ENCODE measurements around the gene MPP2. TPM values are rescaled to one million over a fixed set of nuclear protein-coding genes. Genes with fewer than 3 reads are reported as not detected.

The MPP2 gene
- polyA plus RNA-seq, 1 of the 3 experiments (the other 2 are of a cell fraction), result 8.3 TPM

DNA sequence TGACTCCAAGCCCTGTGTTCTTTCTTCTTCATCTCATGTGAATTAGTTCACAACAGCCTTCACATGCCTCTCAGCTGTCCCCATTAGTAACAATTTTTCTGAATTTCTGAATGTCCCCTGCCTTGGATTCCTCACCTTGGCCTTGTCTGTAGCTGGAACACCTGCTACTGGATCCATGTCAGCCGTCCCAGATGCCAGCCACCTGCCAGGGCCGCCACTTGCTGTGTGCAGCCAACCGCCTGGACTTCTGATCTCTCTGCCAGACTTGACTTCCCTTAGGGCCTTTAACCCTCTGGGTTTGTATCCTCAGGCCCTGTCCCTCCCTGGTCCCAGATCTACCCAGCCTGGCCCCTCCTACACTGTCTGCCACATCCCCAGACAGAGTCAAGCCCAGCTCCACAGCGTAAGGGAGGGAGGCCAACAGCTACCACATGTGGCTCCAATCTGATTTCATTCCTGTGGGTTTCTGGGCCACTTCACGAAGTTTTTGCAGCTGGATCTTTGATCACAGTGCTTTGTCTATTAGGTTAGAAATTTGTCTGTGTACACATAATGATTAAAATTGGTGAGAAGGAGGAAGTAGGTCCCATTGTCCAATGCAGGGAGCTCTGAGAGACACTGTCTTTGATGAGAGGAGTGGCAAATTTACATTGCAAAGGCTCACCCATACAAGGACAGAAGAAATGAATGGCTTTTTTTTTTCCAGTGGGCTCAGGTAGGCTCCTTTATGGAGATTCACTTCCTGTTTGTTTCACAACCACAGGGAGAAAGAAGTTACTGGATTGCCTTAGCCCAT lies 15.3 kb downstream of the MPP2 start:
- no peaks in the 10 kb centered on the region for H3F3A ChIP-seq (replicated peaks; ENCODE audit: insufficient read depth)
- no peak overlapping the region for H3K9ac ChIP-seq
- H3K27ac ChIP-seq (ENCODE audit: low read depth in 2 of 2, low read length in 1 of 2), result no peak overlapping the region
- H3K9me2 ChIP-seq, result no peaks in the 10 kb centered on the region
- CTCF ChIA-PET, result interaction anchor here (1.0 to 23.5 kb wide), 5 partner anchors 10 to 52 kb away, joined by 3 to 344 read pairs (median 6); no protein-coding TSS in a partner anchor
- WGBS (ENCODE audit: low lambda C conversion rate), result 88% methylated on average over 5 of the region's 5 CpGs
- H3K36me3 ChIP-seq (replicated peaks in 1 of 2; ENCODE audit: control insufficient read depth in 1 of 2, insufficient read depth in 2 of 2, low read length in 1 of 2), result no peaks in the 10 kb centered on the region
- no peak for TF ChIP-seq RCOR1 (IDR thresholded peaks at IDR 0.05; ENCODE audit: low read length)
- TF ChIP-seq YY1 (IDR thresholded peaks at IDR 0.05; ENCODE audit: low read depth), result no peak
- TF ChIP-seq RFX5 (IDR thresholded peaks at IDR 0.05; ENCODE audit: low read length), result no peak
- no peak for TF ChIP-seq TEAD4 (IDR thresholded peaks at IDR 0.05; ENCODE audit: borderline replicate concordance, insufficient read depth)
- TF ChIP-seq, protein P1, sequence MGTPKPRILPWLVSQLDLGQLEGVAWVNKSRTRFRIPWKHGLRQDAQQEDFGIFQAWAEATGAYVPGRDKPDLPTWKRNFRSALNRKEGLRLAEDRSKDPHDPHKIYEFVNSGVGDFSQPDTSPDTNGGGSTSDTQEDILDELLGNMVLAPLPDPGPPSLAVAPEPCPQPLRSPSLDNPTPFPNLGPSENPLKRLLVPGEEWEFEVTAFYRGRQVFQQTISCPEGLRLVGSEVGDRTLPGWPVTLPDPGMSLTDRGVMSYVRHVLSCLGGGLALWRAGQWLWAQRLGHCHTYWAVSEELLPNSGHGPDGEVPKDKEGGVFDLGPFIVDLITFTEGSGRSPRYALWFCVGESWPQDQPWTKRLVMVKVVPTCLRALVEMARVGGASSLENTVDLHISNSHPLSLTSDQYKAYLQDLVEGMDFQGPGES (IDR thresholded peaks at IDR 0.05; ENCODE audit: low read depth, low read length), result no peak
- TF ChIP-seq GATA2 (CRISPR knock-in tag; IDR thresholded peaks at IDR 0.05), result no peak
- TF ChIP-seq SIN3A (IDR thresholded peaks at IDR 0.05; ENCODE audit: borderline replicate concordance, low read depth, low read length), result no peak
- DNase-seq, result no peak
- POLR2A ChIA-PET, result no interaction called here
- H4K20me1 ChIP-seq (ENCODE audit: insufficient read depth), result no peaks in the 10 kb centered on the region
- no peaks in the 10 kb centered on the region for H3K79me2 ChIP-seq (ENCODE audit: insufficient read depth)
- H3K9me3 ChIP-seq, result no peaks in the 10 kb centered on the region
- no peak overlapping the region for H2AFZ ChIP-seq (ENCODE audit: low read depth)
- no peak overlapping the region for H3K4me3 ChIP-seq (ENCODE audit: low read depth in 2 of 2, low read length in 1 of 2)
- H3K4me1 ChIP-seq (ENCODE audit: control insufficient read depth in 1 of 2, insufficient read depth in 2 of 2, low read depth in 1 of 2, low read length in 1 of 2), result peaks cover 0 to 9% of the 10 kb centered on the region in 2 experiments; a peak in 1 of 4 replicates
- H3K4me2 ChIP-seq, result no peak overlapping the region
- no peaks in the 10 kb centered on the region for H3K27me3 ChIP-seq (ENCODE audit: insufficient read depth)

DNA sequence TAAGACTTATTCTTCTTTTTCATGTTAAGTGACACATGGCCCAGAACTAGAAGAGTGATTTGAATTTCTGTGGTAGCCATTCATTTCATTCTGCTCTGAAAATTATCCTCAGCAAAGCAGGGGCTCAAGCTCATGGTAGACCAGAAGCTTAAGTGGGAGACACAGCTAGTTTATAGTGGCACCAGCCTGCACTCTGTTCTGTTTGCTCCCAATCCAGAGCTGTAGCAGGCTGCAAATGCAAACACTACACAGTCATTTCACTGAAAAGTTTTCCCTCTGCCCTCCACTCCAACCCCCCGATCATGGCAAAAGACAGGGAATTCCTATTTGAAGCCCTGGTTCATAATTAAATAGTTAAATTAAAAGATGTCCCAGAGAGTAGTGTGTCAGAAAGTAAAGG lies 17.1 kb downstream of the MPP2 start:
- CTCF ChIA-PET, result interaction anchor here (1.0 to 23.5 kb wide), 4 partner anchors 11 to 44 kb away, joined by 3 to 344 read pairs (median 3); partner anchors contain the start of gene CD300LG
- DNase-seq, result no peak
- Histone ChIP-seq H3K27me3 (ENCODE audit: insufficient read depth) (no peaks in the 10 kb centered on the region), H2AFZ (ENCODE audit: low read depth) (no peak overlapping the region), H3K4me1 (ENCODE audit: control insufficient read depth in 1 of 2, insufficient read depth in 2 of 2, low read depth in 1 of 2, low read length in 1 of 2) (peaks cover 0 to 9% of the 10 kb centered on the region in 2 experiments; a peak in 1 of 4 replicates), H3K4me3 (ENCODE audit: low read depth in 2 of 2, low read length in 1 of 2) (no peak overlapping the region), H3K79me2 (ENCODE audit: insufficient read depth) (no peaks in the 10 kb centered on the region), H3K9ac (no peak overlapping the region), H3K9me3 (no peaks in the 10 kb centered on the region), H3K36me3 (replicated peaks in 1 of 2; ENCODE audit: control insufficient read depth in 1 of 2, insufficient read depth in 2 of 2, low read length in 1 of 2) (no peaks in the 10 kb centered on the region), H3F3A (replicated peaks; ENCODE audit: insufficient read depth) (no peaks in the 10 kb centered on the region), H3K9me2 (no peaks in the 10 kb centered on the region), H3K4me2 (no peak overlapping the region), H4K20me1 (ENCODE audit: insufficient read depth) (no peaks in the 10 kb centered on the region), H3K27ac (ENCODE audit: low read depth in 2 of 2, low read length in 1 of 2) (no peak overlapping the region)
- POLR2A ChIA-PET, result no interaction called here
- WGBS (ENCODE audit: low lambda C conversion rate), result 100% methylated on average over 1 of the region's 1 CpG
- TF ChIP-seq CHD2 (IDR thresholded peaks at IDR 0.05; ENCODE audit: low read length, partially characterized antibody) (no peak), ELF1 (IDR thresholded peaks at IDR 0.05) (no peak), EZH2phosphoT487 (IDR thresholded peaks at IDR 0.05; ENCODE audit: borderline replicate concordance, low read depth) (no peak), RXRA (IDR thresholded peaks at IDR 0.05; ENCODE audit: borderline replicate concordance, low read depth) (no peak), RCOR1 (IDR thresholded peaks at IDR 0.05; ENCODE audit: low read length) (no peak), GATA2 (CRISPR knock-in tag; IDR thresholded peaks at IDR 0.05) (no peak), YY1 (IDR thresholded peaks at IDR 0.05; ENCODE audit: low read depth) (no peak), TAF1 (IDR thresholded peaks at IDR 0.05; ENCODE audit: borderline replicate concordance, low read depth, low read length) (no peak), MXI1 (IDR thresholded peaks at IDR 0.05; ENCODE audit: low read depth, low read length) (no peak)
- TF ChIP-seq, protein P2, sequence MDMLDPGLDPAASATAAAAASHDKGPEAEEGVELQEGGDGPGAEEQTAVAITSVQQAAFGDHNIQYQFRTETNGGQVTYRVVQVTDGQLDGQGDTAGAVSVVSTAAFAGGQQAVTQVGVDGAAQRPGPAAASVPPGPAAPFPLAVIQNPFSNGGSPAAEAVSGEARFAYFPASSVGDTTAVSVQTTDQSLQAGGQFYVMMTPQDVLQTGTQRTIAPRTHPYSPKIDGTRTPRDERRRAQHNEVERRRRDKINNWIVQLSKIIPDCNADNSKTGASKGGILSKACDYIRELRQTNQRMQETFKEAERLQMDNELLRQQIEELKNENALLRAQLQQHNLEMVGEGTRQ (IDR thresholded peaks at IDR 0.05; ENCODE audit: borderline replicate concordance, low read depth, low read length), result no peak
- TF ChIP-seq, protein P3, sequence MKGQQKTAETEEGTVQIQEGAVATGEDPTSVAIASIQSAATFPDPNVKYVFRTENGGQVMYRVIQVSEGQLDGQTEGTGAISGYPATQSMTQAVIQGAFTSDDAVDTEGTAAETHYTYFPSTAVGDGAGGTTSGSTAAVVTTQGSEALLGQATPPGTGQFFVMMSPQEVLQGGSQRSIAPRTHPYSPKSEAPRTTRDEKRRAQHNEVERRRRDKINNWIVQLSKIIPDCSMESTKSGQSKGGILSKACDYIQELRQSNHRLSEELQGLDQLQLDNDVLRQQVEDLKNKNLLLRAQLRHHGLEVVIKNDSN (IDR thresholded peaks at IDR 0.05; ENCODE audit: borderline replicate concordance, low read depth), result no peak
- TF ChIP-seq, protein P4, sequence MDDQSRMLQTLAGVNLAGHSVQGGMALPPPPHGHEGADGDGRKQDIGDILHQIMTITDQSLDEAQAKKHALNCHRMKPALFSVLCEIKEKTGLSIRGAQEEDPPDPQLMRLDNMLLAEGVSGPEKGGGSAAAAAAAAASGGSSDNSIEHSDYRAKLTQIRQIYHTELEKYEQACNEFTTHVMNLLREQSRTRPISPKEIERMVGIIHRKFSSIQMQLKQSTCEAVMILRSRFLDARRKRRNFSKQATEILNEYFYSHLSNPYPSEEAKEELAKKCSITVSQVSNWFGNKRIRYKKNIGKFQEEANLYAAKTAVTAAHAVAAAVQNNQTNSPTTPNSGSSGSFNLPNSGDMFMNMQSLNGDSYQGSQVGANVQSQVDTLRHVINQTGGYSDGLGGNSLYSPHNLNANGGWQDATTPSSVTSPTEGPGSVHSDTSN (IDR thresholded peaks at IDR 0.05), result no peak
- TF ChIP-seq, protein P5, sequence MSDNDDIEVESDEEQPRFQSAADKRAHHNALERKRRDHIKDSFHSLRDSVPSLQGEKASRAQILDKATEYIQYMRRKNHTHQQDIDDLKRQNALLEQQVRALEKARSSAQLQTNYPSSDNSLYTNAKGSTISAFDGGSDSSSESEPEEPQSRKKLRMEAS (IDR thresholded peaks at IDR 0.05; ENCODE audit: low read depth), result no peak
- TF ChIP-seq, protein P6, sequence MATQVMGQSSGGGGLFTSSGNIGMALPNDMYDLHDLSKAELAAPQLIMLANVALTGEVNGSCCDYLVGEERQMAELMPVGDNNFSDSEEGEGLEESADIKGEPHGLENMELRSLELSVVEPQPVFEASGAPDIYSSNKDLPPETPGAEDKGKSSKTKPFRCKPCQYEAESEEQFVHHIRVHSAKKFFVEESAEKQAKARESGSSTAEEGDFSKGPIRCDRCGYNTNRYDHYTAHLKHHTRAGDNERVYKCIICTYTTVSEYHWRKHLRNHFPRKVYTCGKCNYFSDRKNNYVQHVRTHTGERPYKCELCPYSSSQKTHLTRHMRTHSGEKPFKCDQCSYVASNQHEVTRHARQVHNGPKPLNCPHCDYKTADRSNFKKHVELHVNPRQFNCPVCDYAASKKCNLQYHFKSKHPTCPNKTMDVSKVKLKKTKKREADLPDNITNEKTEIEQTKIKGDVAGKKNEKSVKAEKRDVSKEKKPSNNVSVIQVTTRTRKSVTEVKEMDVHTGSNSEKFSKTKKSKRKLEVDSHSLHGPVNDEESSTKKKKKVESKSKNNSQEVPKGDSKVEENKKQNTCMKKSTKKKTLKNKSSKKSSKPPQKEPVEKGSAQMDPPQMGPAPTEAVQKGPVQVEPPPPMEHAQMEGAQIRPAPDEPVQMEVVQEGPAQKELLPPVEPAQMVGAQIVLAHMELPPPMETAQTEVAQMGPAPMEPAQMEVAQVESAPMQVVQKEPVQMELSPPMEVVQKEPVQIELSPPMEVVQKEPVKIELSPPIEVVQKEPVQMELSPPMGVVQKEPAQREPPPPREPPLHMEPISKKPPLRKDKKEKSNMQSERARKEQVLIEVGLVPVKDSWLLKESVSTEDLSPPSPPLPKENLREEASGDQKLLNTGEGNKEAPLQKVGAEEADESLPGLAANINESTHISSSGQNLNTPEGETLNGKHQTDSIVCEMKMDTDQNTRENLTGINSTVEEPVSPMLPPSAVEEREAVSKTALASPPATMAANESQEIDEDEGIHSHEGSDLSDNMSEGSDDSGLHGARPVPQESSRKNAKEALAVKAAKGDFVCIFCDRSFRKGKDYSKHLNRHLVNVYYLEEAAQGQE (IDR thresholded peaks at IDR 0.05; ENCODE audit: low read depth, low read length), result no peak

All from SK-N-SH (cell line).